K562 (cell line): ENCODE measurements around the gene PRR30. TPM values are rescaled to one million over a fixed set of nuclear protein-coding genes. Genes with fewer than 3 reads are reported as not detected.

ENCODE experiments used
- ATAC-seq: fragments of 200-7000 bp; cut with Tn5 transposase; 3 replicates; pipeline ENCODE4 v1.9.1; 2020; ENCODE audit warnings: moderate library complexity
- BruUV-seq: library from RNA; stranded (reverse); fragments of 400-500 nt; replicated peaks from 2 replicates; lab custom pipeline; 2021; lab: Mats Ljungman, UMichigan
- CTCF ChIA-PET: fragments of 300-600 bp; formaldehyde crosslinking; extraction: SDS; loops from one replicate; lab custom pipeline; 2021; ENCODE audit warnings: low intra/inter-chr PET ratio; lab: Yijun Ruan, JAX
- POLR2A ChIA-PET: fragments of 300-600, 350-650 bp; sonication (Branson Sonifier 250); formaldehyde crosslinking; extraction: SDS; loops from one replicate; lab custom pipeline; 2021; ENCODE audit warnings: antibody characterized with exemption, inconsistent platforms; lab: Yijun Ruan, JAX
- DNase-seq, 4 experiments: peaks; one replicate each; pipeline versions ENCODE4 v3.0.0 to v3.0.0-alpha.2; 2011 to 2018; ENCODE audit warnings: low spot score in 3 of 4, mixed read lengths in 3 of 4; ENCODE audit errors: extremely low read depth in 1 of 4
- FAIRE-seq: peaks from 2 replicates; lab custom pipeline; 2011; peaks lifted over from hg19 to GRCh38; lab: Jason Lieb, UNC
- H2AFZ ChIP-seq: 2 replicates; pipeline ENCODE4 v1.6.0; 2011; ENCODE audit warnings: low read depth, low read length, control low read depth, inconsistent platforms
- H3K27ac ChIP-seq: fragments of 200-600 bp; 3 replicates; pipeline ENCODE4 v1.8.0; 2011; ENCODE audit warnings: low read depth, mild to moderate bottlenecking, control low read depth, inconsistent platforms, low read length, moderate library complexity, mixed read lengths; ENCODE audit errors: extremely low read depth
- H3K27me3 ChIP-seq, 2 experiments: fragments of 300-600 bp in 1 of 2; 2 replicates in 1 of 2; 3 replicates in 1 of 2; pipeline versions ENCODE4 v1.6.0 to v1.8.0; 2011; ENCODE audit warnings: inconsistent platforms in 2 of 2, low read length in 2 of 2, mild to moderate bottlenecking in 1 of 2, mixed read lengths in 1 of 2, moderate library complexity in 1 of 2; ENCODE audit not compliant: control insufficient read depth in 2 of 2, insufficient read depth in 2 of 2
- H3K36me3 ChIP-seq: fragments of 300-600 bp; 3 replicates; pipeline ENCODE4 v1.8.0; 2011; ENCODE audit warnings: mild to moderate bottlenecking, low read length, inconsistent platforms; ENCODE audit not compliant: control insufficient read depth, insufficient read depth
- H3K4me1 ChIP-seq, 2 experiments: fragments of 200-600 bp in 1 of 2; replicated peaks in 1 of 2; 2 replicates in 1 of 2; 3 replicates in 1 of 2; pipeline versions ENCODE4 v1.5.1 to v1.8.0; 2011; ENCODE audit warnings: inconsistent platforms in 2 of 2, low read length in 2 of 2, mild to moderate bottlenecking in 1 of 2, mixed read lengths in 1 of 2, moderate library complexity in 1 of 2; ENCODE audit not compliant: control insufficient read depth in 2 of 2, insufficient read depth in 2 of 2
- H3K4me2 ChIP-seq: 2 replicates; pipeline ENCODE4 v1.6.1; 2011; ENCODE audit warnings: low read length, control low read depth, inconsistent platforms, mixed read lengths; ENCODE audit not compliant: insufficient read depth
- H3K4me3 ChIP-seq: fragments of 200-600 bp; sonication (generic), shearing (Covaris generic); 2 replicates; pipeline ENCODE4 v1.5.1; 2016; ENCODE audit warnings: control low read depth, inconsistent platforms
- H3K79me2 ChIP-seq: fragments of 200-600 bp; 3 replicates; pipeline ENCODE4 v1.8.0; 2011; ENCODE audit warnings: low read length, inconsistent platforms; ENCODE audit not compliant: control insufficient read depth, insufficient read depth
- H3K9ac ChIP-seq, 2 experiments: 2 replicates each; pipeline versions ENCODE4 v1.6.0 to v1.6.1; 2011; ENCODE audit warnings: low read depth in 2 of 2, low read length in 2 of 2, control low read depth in 1 of 2, inconsistent platforms in 1 of 2, mild to moderate bottlenecking in 1 of 2, mixed read lengths in 1 of 2; ENCODE audit not compliant: insufficient read depth in 1 of 2
- H3K9me1 ChIP-seq: one replicate; pipeline ENCODE4 v1.6.0; 2011; ENCODE audit warnings: inconsistent platforms, mild to moderate bottlenecking, low read length, moderate library complexity; ENCODE audit not compliant: control insufficient read depth, insufficient read depth
- H3K9me3 ChIP-seq: replicated peaks from 2 replicates; pipeline ENCODE4 v1.5.1; 2011; ENCODE audit warnings: low read depth, low read length, inconsistent platforms; ENCODE audit not compliant: control insufficient read depth, insufficient read depth
- H4K20me1 ChIP-seq: replicated peaks from 2 replicates; pipeline ENCODE4 v1.6.1; 2011; ENCODE audit warnings: low read length, inconsistent platforms, mixed read lengths; ENCODE audit not compliant: control insufficient read depth, insufficient read depth
- ARID3A ChIP-seq: IDR thresholded peaks from 2 replicates; pipeline ENCODE4 v1.6.1; 2012; ENCODE audit warnings: low read depth, low read length, improper control_type of control experiment, borderline replicate concordance
- DEAF1 ChIP-seq: fragments of 450-650 bp; formaldehyde crosslinking; IDR thresholded peaks from 2 replicates; pipeline ENCODE4 v1.4.0; 2020; ENCODE audit warnings: mild to moderate bottlenecking, moderate library complexity
- ELF1 ChIP-seq: fragments of 200-800 bp; sonication (Bioruptor generic); IDR thresholded peaks from 2 replicates; pipeline ENCODE4 v1.6.1; 2016; ENCODE audit warnings: missing genetic modification characterization, missing compliant biosample characterization
- EP300 ChIP-seq: IDR thresholded peaks from 2 replicates; pipeline ENCODE4 v1.6.1; 2012; ENCODE audit warnings: low read length, improper control_type of control experiment
- NFIC ChIP-seq: fragments of 450-650 bp; IDR thresholded peaks from 2 replicates; pipeline ENCODE4 v1.6.1; 2017; ENCODE audit warnings: mild to moderate bottlenecking, inconsistent platforms
- RBBP5 ChIP-seq: fragments of 200-600 bp; sonication (generic); IDR thresholded peaks from 2 replicates; pipeline ENCODE4 v1.6.1; 2012; ENCODE audit warnings: borderline replicate concordance, mild to moderate bottlenecking, low read length, control low read depth, inconsistent platforms; ENCODE audit not compliant: insufficient read depth, poor library complexity, severe bottlenecking
- WGBS: fragments of 100-300 bp; shearing (Covaris generic); methylation state at CpG from one replicate; pipeline ENCODE4 v1.1.6; 2016; ENCODE audit warnings: low coverage, mixed read lengths; ENCODE audit not compliant: insufficient coverage; ENCODE audit errors: missing lambda C conversion rate; 5-methylcytosine and 5-hydroxymethylcytosine counted together
- in situ Hi-C: fragments of 300-500 bp; cut with MboI; formaldehyde crosslinking; loops from 4 replicates; pipeline ENCODE4 v1.15.0; 2018; ENCODE audit warnings: inconsistent platforms, mixed read lengths
- intact Hi-C: fragments of 100-400 bp; cut with micrococcal nuclease; formaldehyde crosslinking; loops from 2 replicates; pipeline ENCODE4 v1.14.2; 2022
- polyA plus RNA-seq, 8 experiments: library from polyadenylated mRNA; depleted of rRNA in 4 of 8; stranded (reverse) in 5 of 8; unstranded in 3 of 8; fragments of >200 nt; fragmentation: Nextera tagmentation in 2 of 8; fragmentation: Illumina TruSeq in 1 of 8; extraction: Ambion mirVana in 2 of 8; extraction: Trizol in 1 of 8; gene quantifications; 2 replicates each; pipeline versions ENCODE4 v1.2.1 to v1.2.3, GENCODE V29; 2011 to 2014; ENCODE audit warnings: inconsistent platforms in 1 of 8, missing spikeins in 1 of 8
- total RNA-seq, 7 experiments: library from RNA; depleted of rRNA in 6 of 7; stranded (reverse); fragments of >200 nt in 6 of 7; fragmentation: Illumina TruSeq in 2 of 7; extraction: Trizol in 2 of 7; gene quantifications; 2 replicates each; pipeline versions ENCODE4 v1.2.1 to v1.2.3, GENCODE V29; 2011 to 2021; ENCODE audit warnings: low replicate concordance in 1 of 7
- TF ChIP-seq, protein P1 (sequence below): sonication (generic); formaldehyde crosslinking; IDR thresholded peaks from 2 replicates; pipeline ENCODE4 v1.9.0; 2022; ENCODE audit warnings: mild to moderate bottlenecking, missing genetic modification reagents

Gene PRR30
- total and polyA plus RNA-seq, 9 of the 15 experiments (the other 6 are each of a cell fraction or from before 2014, with no cell fraction given): not detected

- TF ChIP-seq, protein P1, sequence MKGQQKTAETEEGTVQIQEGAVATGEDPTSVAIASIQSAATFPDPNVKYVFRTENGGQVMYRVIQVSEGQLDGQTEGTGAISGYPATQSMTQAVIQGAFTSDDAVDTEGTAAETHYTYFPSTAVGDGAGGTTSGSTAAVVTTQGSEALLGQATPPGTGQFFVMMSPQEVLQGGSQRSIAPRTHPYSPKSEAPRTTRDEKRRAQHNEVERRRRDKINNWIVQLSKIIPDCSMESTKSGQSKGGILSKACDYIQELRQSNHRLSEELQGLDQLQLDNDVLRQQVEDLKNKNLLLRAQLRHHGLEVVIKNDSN (CRISPR knock-in tag): 0 out of 2 replicates have a peak, but pooled peaks have one; percentile 21
- peak; percentile 52 for TF ChIP-seq RBBP5
- no peak for TF ChIP-seq EP300
Observed at GRCh38 chr2:27133905-27134780, 5.1 kb downstream of the PRR30 start, which contains the start of gene PREB (continued).

DNA sequence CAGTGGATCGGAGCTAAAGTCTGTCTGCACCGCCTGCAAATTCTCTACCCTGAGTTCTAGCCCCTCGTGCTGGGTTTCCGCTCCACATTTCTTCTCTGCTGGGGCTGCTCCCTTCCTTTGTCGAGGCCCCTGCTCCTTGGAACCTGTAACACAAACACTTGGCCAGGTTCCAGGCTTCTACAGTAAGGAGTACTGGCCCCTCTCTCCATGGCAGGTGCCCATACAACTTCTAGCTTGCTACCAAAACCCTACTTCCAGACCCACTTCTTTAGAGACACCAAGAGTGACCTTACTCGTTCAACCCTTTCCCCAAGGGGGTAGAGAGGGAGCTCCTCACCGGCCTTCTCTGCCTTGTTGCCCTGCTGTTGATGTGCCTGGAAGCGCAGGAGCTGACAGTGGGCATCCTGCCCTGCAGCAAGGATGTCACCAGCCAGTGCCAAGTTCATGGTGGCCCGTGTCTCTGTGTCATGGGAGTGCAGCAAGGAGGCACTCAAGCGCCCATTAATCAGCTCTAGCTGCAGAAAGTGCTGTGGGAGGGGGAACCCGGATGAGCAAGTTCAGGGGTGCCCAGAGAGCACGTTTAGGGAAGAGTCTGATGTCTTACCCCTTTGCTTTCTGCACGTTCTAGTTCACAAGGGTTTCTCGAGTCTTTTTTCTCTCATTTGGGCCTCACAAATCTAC is 5.9 kb downstream of the PRR30 start:
- Histone ChIP-seq H3K27me3 (no peaks in the 10 kb centered on the region), H3K4me1 (peaks cover 15 to 35% of the 10 kb centered on the region in 2 experiments; a peak in 4 of 5 replicates), H3K4me3 (peak overlapping the region; percentile 98), H4K20me1 (no peaks in the 10 kb centered on the region; the same call in 1 of the 2 replicates), H3K4me2 (peak overlapping the region; percentile 80), H2AFZ (no peak overlapping the region), H3K9ac (peak overlapping the region; percentile 95 to 99), H3K9me3 (no peaks in the 10 kb centered on the region; the same call in 1 of the 2 replicates), H3K79me2 (peaks cover 21% of the 10 kb centered on the region), H3K27ac (peak overlapping the region; percentile 85; the same call in 2 of the 3 replicates), H3K36me3 (peaks cover 42% of the 10 kb centered on the region; the same call in 2 of the 3 replicates), H3K9me1 (peaks cover 8% of the 10 kb centered on the region)
- ATAC-seq (0 out of 3 replicates have a peak, but pooled peaks have one; percentile 1), DNase-seq (peak in 3 of 4 experiments; percentile 30 to 38 (median 34)), FAIRE-seq (no peak)
- POLR2A ChIA-PET: interaction anchor here (0.5 to 2.1 kb wide), 7 partner anchors 9 to 281 kb away, joined by 3 to 12 read pairs (median 4); partner anchors contain the start of gene ABHD1
- BruUV-seq: TSS peak; percentile 66
- in situ Hi-C loops (no loop called here), intact Hi-C loops (no loop called here)
- WGBS: 33% methylated on average over 12 of the region's 14 CpGs
- CTCF ChIA-PET: interaction anchor here (0.5 to 1.3 kb wide), 3 partner anchors 9 to 58 kb away, joined by 3 to 5 read pairs (median 3); no protein-coding TSS in a partner anchor
- TF ChIP-seq ARID3A (no peak), DEAF1 (CRISPR knock-in tag) (0 out of 2 replicates have a peak, but pooled peaks have one; percentile 18), ELF1 (tag) (no peak), NFIC (peak; percentile 66)
